Neural crest cell (in vitro differentiated cells): ENCODE data around the gene ATRIP. TPM values are rescaled to one million over a fixed set of nuclear protein-coding genes. Genes with fewer than 3 reads are reported as not detected.

Experiments used
- DNase-seq: peaks from one replicate; pipeline ENCODE4 v3.0.0; 2021; ENCODE audit warnings: low read depth, mixed read lengths, low spot score
- H3K27ac Mint-ChIP-seq: one replicate; pipeline ENCODE4 v1.8.0; 2021; ENCODE audit warnings: mild to moderate bottlenecking, mixed read lengths; ENCODE audit not compliant: unreplicated experiment
- H3K27me3 Mint-ChIP-seq: 2 replicates; pipeline ENCODE4 v1.8.0; 2021; ENCODE audit warnings: low read depth, mild to moderate bottlenecking, mixed read lengths
- H3K36me3 Mint-ChIP-seq: 2 replicates; pipeline ENCODE4 v1.8.0; 2021; ENCODE audit warnings: low read depth, mild to moderate bottlenecking, mixed read lengths
- H3K4me1 Mint-ChIP-seq: 2 replicates; pipeline ENCODE4 v1.8.0; 2021; ENCODE audit warnings: mixed read lengths
- H3K4me3 Mint-ChIP-seq: one replicate; pipeline ENCODE4 v1.8.0; 2021; ENCODE audit warnings: mild to moderate bottlenecking, mixed read lengths
- H3K9me3 Mint-ChIP-seq: 2 replicates; pipeline ENCODE4 v1.8.0; 2021; ENCODE audit warnings: mixed read lengths
- total RNA-seq: library from RNA; stranded (reverse); gene quantifications from 2 replicates; pipeline ENCODE4 v1.2.1, GENCODE V29; 2021
- TF ChIP-seq, protein P1 (sequence below): fragments of 200-600 bp; sonication (generic); conservative IDR thresholded peaks from 2 replicates; pipeline ENCODE4 v1.5.0; 2021; ENCODE audit warnings: antibody characterized with exemption, mild to moderate bottlenecking

ATRIP gene
- total RNA-seq, 1 donor from 2014 or later, result 22.1 TPM

DNA sequence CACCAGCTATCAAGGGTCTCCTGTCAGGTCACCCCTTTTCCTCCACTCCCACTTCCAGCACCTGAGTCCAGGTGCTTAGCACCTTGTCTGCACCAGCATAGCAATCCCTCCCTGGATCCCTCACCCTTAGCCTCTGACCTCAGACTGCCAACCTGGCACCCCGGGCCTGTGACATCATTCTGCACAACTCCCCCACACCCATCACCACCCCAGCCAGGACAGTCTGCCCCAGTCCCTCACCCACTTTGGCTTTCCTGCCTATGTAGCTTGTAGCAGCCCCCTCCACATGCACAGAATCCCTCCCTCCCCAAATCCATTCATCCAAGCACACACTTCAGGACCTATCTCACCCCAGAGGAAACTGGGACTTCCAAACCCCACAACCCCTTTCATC, 15.8 kb upstream of the ATRIP start:
- peak overlapping the region; percentile 87 for H3K4me3 Mint-ChIP-seq
- peaks cover 49% of the 10 kb centered on the region for H3K4me1 Mint-ChIP-seq
- TF ChIP-seq, protein P1, sequence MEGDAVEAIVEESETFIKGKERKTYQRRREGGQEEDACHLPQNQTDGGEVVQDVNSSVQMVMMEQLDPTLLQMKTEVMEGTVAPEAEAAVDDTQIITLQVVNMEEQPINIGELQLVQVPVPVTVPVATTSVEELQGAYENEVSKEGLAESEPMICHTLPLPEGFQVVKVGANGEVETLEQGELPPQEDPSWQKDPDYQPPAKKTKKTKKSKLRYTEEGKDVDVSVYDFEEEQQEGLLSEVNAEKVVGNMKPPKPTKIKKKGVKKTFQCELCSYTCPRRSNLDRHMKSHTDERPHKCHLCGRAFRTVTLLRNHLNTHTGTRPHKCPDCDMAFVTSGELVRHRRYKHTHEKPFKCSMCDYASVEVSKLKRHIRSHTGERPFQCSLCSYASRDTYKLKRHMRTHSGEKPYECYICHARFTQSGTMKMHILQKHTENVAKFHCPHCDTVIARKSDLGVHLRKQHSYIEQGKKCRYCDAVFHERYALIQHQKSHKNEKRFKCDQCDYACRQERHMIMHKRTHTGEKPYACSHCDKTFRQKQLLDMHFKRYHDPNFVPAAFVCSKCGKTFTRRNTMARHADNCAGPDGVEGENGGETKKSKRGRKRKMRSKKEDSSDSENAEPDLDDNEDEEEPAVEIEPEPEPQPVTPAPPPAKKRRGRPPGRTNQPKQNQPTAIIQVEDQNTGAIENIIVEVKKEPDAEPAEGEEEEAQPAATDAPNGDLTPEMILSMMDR, result no peak
- no peaks in the 10 kb centered on the region for H3K9me3 Mint-ChIP-seq
- H3K27ac Mint-ChIP-seq, result no peak overlapping the region
- no peak for DNase-seq
- peaks cover 4% of the 10 kb centered on the region for H3K36me3 Mint-ChIP-seq
- H3K27me3 Mint-ChIP-seq, result no peaks in the 10 kb centered on the region

DNA sequence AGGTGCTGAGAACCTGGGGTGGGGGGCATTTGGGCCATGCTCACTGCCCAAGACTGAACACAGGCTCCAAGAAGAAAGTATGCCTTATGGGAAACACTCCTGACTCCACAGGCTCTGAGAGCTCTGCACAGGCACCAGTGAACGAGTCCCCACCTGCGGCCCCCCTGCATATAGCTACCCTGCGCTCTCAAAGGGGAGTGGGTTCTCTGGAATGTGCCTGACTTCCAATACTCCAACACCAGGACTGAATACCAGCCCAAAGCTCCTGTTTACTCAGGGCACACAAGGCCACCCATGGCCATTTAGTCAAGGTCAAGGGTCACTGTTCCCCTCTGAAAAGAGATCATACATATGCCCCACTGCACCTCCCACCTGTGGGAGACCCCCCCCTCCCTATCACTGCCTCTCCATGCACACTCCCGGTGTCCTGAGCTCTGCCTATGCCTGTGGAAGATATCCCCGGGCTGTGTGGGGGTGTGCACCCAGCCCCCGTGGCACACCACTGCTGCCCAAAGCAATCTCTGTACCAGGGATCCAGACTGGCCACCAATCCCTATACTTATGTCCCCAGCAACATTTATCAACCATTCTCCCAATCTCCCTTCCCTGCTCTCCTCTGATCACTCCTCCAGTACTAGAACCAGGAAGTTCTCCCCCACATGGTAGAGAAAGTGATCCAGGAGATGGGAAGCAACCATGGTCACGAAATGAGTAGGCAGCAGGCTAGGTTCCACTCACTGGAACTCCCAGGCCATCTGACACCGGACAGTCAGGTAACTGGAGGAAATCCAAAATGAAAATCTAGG, 15.1 kb upstream of the ATRIP start:
- Mint-ChIP-seq H3K27me3 (no peaks in the 10 kb centered on the region), H3K4me3 (peak overlapping the region; percentile 87), H3K4me1 (peaks cover 42% of the 10 kb centered on the region), H3K36me3 (peaks cover 4% of the 10 kb centered on the region), H3K27ac (peak overlapping the region; percentile 16), H3K9me3 (no peaks in the 10 kb centered on the region)
- no peak for DNase-seq
- TF ChIP-seq, protein P1, result no peak

DNA sequence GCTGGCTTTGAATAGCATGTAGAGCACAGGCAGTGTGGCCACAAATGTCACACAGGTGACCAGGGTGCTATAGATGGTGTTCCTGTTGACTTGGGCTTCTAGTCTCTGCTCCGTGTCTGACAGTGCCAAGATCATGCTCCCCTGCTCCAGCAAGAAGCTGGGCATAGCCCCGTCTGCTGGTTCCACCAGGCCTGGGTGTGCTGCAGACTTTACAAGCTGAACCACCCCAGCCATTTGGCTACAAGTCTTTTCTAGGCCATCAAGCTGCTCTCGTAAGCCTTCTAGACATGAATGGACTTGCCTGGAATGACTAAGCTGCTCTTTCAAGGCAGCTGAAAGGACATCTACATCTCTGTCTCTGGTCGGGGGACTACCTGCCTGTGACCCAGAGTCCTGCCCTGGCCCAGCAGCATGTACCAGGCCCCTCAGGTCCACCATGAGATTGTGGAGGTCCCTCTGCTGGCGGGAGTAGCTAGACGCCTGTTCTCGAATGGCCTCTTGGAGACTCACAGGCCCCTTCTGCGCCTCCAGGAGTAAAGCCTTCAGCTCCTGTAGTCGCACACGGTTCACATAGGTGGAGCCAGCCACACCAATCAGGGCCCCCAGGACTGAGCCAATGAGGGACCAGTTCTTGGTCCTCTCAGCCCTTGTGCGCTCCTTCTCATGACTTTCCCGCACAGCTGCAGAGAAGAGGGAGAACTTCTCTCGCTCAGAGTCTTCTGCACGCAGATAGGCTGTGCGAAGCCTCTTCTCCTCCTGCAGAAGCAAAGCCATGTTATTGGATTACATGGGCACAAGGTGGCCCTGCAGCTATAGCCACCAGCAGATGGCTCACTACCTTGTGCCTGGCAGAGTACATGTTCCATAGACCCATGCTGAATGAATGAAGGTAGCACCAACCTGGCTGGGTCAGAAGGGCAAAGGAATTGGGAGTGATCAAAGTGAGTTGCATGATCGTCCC, 13.8 kb upstream of the ATRIP start:
- no peaks in the 10 kb centered on the region for H3K9me3 Mint-ChIP-seq
- DNase-seq, result no peak
- TF ChIP-seq, protein P1, result peak; percentile 16
- H3K4me3 Mint-ChIP-seq, result peak overlapping the region; percentile 87
- peaks cover 4% of the 10 kb centered on the region for H3K36me3 Mint-ChIP-seq
- H3K4me1 Mint-ChIP-seq, result peaks cover 31% of the 10 kb centered on the region
- H3K27ac Mint-ChIP-seq, result no peak overlapping the region
- H3K27me3 Mint-ChIP-seq, result no peaks in the 10 kb centered on the region

DNA sequence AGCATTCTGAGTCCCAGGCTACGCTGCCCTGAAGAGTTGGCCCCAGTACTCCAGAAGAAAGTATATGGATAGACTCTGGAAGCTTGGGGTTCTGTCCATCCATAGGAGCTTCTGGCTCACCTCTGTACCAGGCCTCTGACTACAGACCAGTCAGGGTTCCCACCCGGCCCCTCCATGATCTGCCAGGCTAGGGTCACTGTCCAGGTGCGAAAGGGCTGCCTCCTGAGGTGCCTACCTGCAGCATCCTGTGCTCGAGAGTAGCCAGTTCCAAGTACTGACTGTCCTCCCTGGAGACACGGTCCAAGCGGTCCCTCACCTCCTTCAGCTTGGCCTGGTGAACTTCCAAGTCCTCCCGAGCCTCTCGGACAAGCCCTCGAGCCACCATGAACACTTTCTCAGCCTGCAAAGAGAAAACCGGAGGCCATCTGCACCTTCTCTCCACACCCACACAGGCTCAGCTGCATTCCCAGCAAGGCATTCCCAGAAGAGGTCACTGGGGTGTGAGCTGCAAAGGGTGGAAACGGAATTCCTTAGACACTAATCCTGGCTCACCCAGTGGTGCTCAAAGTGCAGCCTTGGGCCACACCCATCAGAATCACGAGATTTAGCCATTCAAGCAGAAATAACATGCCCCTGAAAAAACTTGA, 12.9 kb upstream of the ATRIP start:
- no peak for DNase-seq
- H3K27ac Mint-ChIP-seq, result no peak overlapping the region
- H3K4me1 Mint-ChIP-seq, result peaks cover 26% of the 10 kb centered on the region
- H3K36me3 Mint-ChIP-seq, result peaks cover 4% of the 10 kb centered on the region
- no peaks in the 10 kb centered on the region for H3K9me3 Mint-ChIP-seq
- H3K27me3 Mint-ChIP-seq, result no peaks in the 10 kb centered on the region
- H3K4me3 Mint-ChIP-seq, result peak overlapping the region; percentile 87
- TF ChIP-seq, protein P1, result no peak

DNA sequence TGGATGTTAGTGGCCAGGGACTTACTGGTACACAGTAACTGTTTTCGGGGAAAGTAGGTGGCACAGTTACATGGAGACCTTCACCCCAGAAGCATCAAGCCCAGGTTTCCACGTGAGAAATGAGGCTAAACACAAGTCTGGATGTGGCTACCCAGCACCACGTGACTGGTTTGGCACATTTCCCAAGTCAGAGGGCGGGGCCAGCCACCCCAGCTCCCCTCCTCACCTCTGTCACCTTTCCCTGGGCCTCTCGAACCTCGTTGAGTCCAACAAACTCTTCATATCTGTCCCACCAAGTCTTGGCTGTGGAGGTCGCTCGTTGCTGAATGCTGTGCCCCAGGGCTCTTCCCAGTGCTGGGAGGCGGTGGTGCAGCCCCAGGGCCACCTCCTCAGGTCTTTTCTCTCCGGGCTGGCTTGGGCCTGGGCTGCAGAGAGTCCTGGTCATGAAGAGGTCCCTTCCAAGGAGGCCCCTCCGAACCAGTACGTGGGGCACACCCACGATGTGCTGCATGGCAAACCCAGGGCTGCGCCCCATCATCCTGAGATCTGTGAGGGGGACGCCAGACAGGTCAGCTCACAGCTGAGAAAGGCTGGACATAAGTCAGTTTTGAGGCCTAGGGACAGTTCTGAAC, 11.8 kb upstream of the ATRIP start:
- H3K9me3 Mint-ChIP-seq, result no peaks in the 10 kb centered on the region
- peaks cover 33% of the 10 kb centered on the region for H3K4me1 Mint-ChIP-seq
- no peaks in the 10 kb centered on the region for H3K27me3 Mint-ChIP-seq
- H3K4me3 Mint-ChIP-seq, result peak overlapping the region; percentile 42
- no peak overlapping the region for H3K27ac Mint-ChIP-seq
- peaks cover 4% of the 10 kb centered on the region for H3K36me3 Mint-ChIP-seq
- DNase-seq, result no peak
- TF ChIP-seq, protein P1, result no peak
